ENCODE data around the gene ALKAL2. TPM values are rescaled to one million over a fixed set of nuclear protein-coding genes. Genes with fewer than 3 reads are reported as not detected.

Gene ALKAL2
- total RNA-seq, 2 experiments from 2014 or later, result not detected

GRCh38 chr2:249538-250042 is 38.3 kb downstream of the ALKAL2 start:
- H3K27ac ChIP-seq (ENCODE audit: low read depth in 1 of 2, low read length in 2 of 2), result no peak overlapping the region
- no peak for TF ChIP-seq CTCF (IDR thresholded peaks at IDR 0.05)
- CTCF ChIA-PET, result no interaction called here
- H3K9me3 Mint-ChIP-seq, result no peaks in the 10 kb centered on the region
- ATAC-seq (ENCODE audit: poor library complexity) (no peak), DNase-seq (no peak)
- H3K9me3 ChIP-seq (ENCODE audit: control insufficient read depth in 1 of 2, insufficient read depth in 1 of 2, low read length in 2 of 2), result no peaks in the 10 kb centered on the region
- H3K4me1 Mint-ChIP-seq (ENCODE audit: low read depth), result peaks cover 7% of the 10 kb centered on the region
- POLR2A ChIA-PET, result no interaction called here
- intact Hi-C loops (cut with DNase I, micrococcal nuclease), result loop anchor here in 1 of 2 experiments (5.0 to 10.0 kb wide), 2 partner anchors 72 to 1295 kb away; no protein-coding TSS in a partner anchor
- no peak overlapping the region for H3K27ac Mint-ChIP-seq
- H3K4me1 ChIP-seq (ENCODE audit: insufficient read depth, low read length), result no peaks in the 10 kb centered on the region
- H3K36me3 ChIP-seq (ENCODE audit: insufficient read depth, low read length), result peaks cover 10% of the 10 kb centered on the region
- H3K36me3 Mint-ChIP-seq (ENCODE audit: low read depth), result peaks cover 58% of the 10 kb centered on the region
- H3K4me3 Mint-ChIP-seq, result no peak overlapping the region
- no peak overlapping the region for H3K4me3 ChIP-seq (ENCODE audit: low read length)
- H3K27me3 ChIP-seq (ENCODE audit: control insufficient read depth in 1 of 2, insufficient read depth in 2 of 2, low read length in 2 of 2), result no peaks in the 10 kb centered on the region
- H3K27me3 Mint-ChIP-seq, result no peaks in the 10 kb centered on the region

GRCh38 chr2:248724-249123 is 39.2 kb downstream of the ALKAL2 start:
- Mint-ChIP-seq H3K36me3 (ENCODE audit: low read depth) (peaks cover 66% of the 10 kb centered on the region), H3K4me1 (ENCODE audit: low read depth) (peaks cover 7% of the 10 kb centered on the region), H3K9me3 (no peaks in the 10 kb centered on the region), H3K4me3 (no peak overlapping the region), H3K27me3 (no peaks in the 10 kb centered on the region), H3K27ac (no peak overlapping the region)
- no peak for TF ChIP-seq CTCF (IDR thresholded peaks at IDR 0.05)
- peaks cover 12% of the 10 kb centered on the region for H3K36me3 ChIP-seq (ENCODE audit: insufficient read depth, low read length)
- H3K27ac ChIP-seq (ENCODE audit: low read depth in 1 of 2, low read length in 2 of 2), result no peak overlapping the region
- DNase-seq, result no peak
- H3K4me1 ChIP-seq (ENCODE audit: insufficient read depth, low read length), result no peaks in the 10 kb centered on the region
- CTCF ChIA-PET, result no interaction called here
- no peaks in the 10 kb centered on the region for H3K27me3 ChIP-seq (ENCODE audit: control insufficient read depth in 1 of 2, insufficient read depth in 2 of 2, low read length in 2 of 2)
- no peak for ATAC-seq (ENCODE audit: poor library complexity)
- POLR2A ChIA-PET, result no interaction called here
- H3K4me3 ChIP-seq (ENCODE audit: low read length), result no peak overlapping the region
- intact Hi-C loops (cut with DNase I, micrococcal nuclease), result loop anchor here in 1 of 2 experiments (5.0 to 10.0 kb wide), 2 partner anchors 71 to 1296 kb away; no protein-coding TSS in a partner anchor
- no peaks in the 10 kb centered on the region for H3K9me3 ChIP-seq (ENCODE audit: control insufficient read depth in 1 of 2, insufficient read depth in 1 of 2, low read length in 2 of 2)

- no peaks in the 10 kb centered on the region for H3K9me3 ChIP-seq (ENCODE audit: control insufficient read depth in 1 of 2, insufficient read depth in 1 of 2, low read length in 2 of 2)
- DNase-seq (peak in 9 of 14 experiments; percentile 5 to 75 (median 14)), ATAC-seq (ENCODE audit: poor library complexity) (peak; percentile 60)
- peaks cover 74% of the 10 kb centered on the region for H3K36me3 Mint-ChIP-seq (ENCODE audit: low read depth)
- H3K4me1 Mint-ChIP-seq (ENCODE audit: low read depth), result peaks cover 7% of the 10 kb centered on the region
- ChIA-PET POLR2A (interaction anchor here (0.8 to 1.0 kb wide), 2 partner anchors 10 to 17 kb away, joined by 3 to 4 read pairs; partner anchors contain the start of gene SH3YL1), CTCF (interaction anchor here (0.7 to 1.3 kb wide), 8 partner anchors 10 to 390 kb away, joined by 3 to 8 read pairs (median 4); partner anchors contain the start of gene SH3YL1)
- H3K27ac Mint-ChIP-seq, result no peak overlapping the region
- no peaks in the 10 kb centered on the region for H3K27me3 Mint-ChIP-seq
- H3K4me3 Mint-ChIP-seq, result no peak overlapping the region
- no peak overlapping the region for H3K27ac ChIP-seq (ENCODE audit: low read depth in 1 of 2, low read length in 2 of 2)
- no peaks in the 10 kb centered on the region for H3K9me3 Mint-ChIP-seq
- no peaks in the 10 kb centered on the region for H3K27me3 ChIP-seq (ENCODE audit: control insufficient read depth in 1 of 2, insufficient read depth in 2 of 2, low read length in 2 of 2)
- intact Hi-C loops (cut with DNase I, micrococcal nuclease), result loop anchor here (1.0 to 10.0 kb wide), 7 partner anchors 18 to 1298 kb away; partner anchors contain the start of genes ACP1 (in 1 of the 2) and SH3YL1 (in 1 of the 2)
- no peaks in the 10 kb centered on the region for H3K4me1 ChIP-seq (ENCODE audit: insufficient read depth, low read length)
- peak; percentile 79 for TF ChIP-seq CTCF (IDR thresholded peaks at IDR 0.05)
- H3K36me3 ChIP-seq (ENCODE audit: insufficient read depth, low read length), result peaks cover 17% of the 10 kb centered on the region
- no peak overlapping the region for H3K4me3 ChIP-seq (ENCODE audit: low read length)
Observed at GRCh38 chr2:246489-247144, 41.3 kb downstream of the ALKAL2 start.

All from CD4-positive, alpha-beta T cell (primary cell).